Activated naive CD4-positive, alpha-beta T cell treated with anti-CD3 and anti-CD28 coated beads, Interleukin-2, amount 10 ng/mL, durations not matched to agents 7 days and 5 days (primary cell): Measurements from ENCODE around the gene NOS1AP.
"Not testable (repeated sequence)": the region's sequence is repeated elsewhere in the genome, so short reads cannot be mapped to it uniquely, and the experiment has no call there.

Source experiments
- CTCF ChIA-PET: fragments of 350-600 bp; sonication (Branson Sonifier 250); formaldehyde crosslinking; loops from one replicate; lab custom pipeline; 2021; ENCODE audit warnings: antibody characterized with exemption; lab: Charles Lee
- DNase-seq: peaks from one replicate; pipeline ENCODE4 v3.0.0-alpha.2; 2020
- H3K27ac Mint-ChIP-seq: one replicate; pipeline ENCODE4 v1.8.0; 2021; ENCODE audit warnings: mild to moderate bottlenecking, moderate library complexity, mixed read lengths
- H3K27me3 Mint-ChIP-seq: one replicate; pipeline ENCODE4 v1.8.0; 2021; ENCODE audit warnings: mild to moderate bottlenecking, mixed read lengths
- H3K36me3 Mint-ChIP-seq: one replicate; pipeline ENCODE4 v1.8.0; 2021; ENCODE audit warnings: mixed read lengths
- H3K4me1 Mint-ChIP-seq: one replicate; pipeline ENCODE4 v1.8.0; 2021; ENCODE audit warnings: mixed read lengths
- H3K4me3 Mint-ChIP-seq: one replicate; pipeline ENCODE4 v1.8.0; 2021; ENCODE audit warnings: mild to moderate bottlenecking, moderate library complexity, mixed read lengths
- H3K9me3 Mint-ChIP-seq: one replicate; pipeline ENCODE4 v1.8.0; 2021; ENCODE audit warnings: mixed read lengths

Gene NOS1AP

GRCh38 chr1:162161916-162162550 lies 92.5 kb downstream of the NOS1AP start:
- CTCF ChIA-PET: no interaction called here
- no peaks in the 10 kb centered on the region for H3K4me1 Mint-ChIP-seq
- H3K9me3 Mint-ChIP-seq: no peaks in the 10 kb centered on the region
- DNase-seq: no peak
- no peak overlapping the region for H3K4me3 Mint-ChIP-seq
- H3K27ac Mint-ChIP-seq: no peak overlapping the region
- H3K27me3 Mint-ChIP-seq: peaks cover 11% of the 10 kb centered on the region
- H3K36me3 Mint-ChIP-seq: no peaks in the 10 kb centered on the region

DNA sequence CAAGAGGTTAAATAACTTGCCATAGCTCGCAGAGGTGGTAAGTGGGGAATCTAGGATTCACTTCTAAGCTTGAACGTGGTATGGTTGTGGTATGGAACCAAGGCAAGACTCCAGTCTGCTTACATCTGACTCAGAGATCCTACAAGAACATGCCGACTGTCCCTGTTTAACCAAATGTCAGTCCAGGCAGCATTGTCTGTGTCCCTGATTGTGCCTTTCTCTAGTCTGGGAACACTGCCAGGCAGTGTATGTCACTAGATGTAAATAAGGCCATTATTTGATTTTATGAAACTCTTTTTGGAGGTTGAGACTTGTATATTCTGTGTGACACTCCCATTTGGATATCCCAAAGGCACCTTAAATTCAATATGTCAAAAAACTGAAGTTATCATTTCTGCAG lies 96.0 kb downstream of the NOS1AP start:
- CTCF ChIA-PET: no interaction called here

DNA sequence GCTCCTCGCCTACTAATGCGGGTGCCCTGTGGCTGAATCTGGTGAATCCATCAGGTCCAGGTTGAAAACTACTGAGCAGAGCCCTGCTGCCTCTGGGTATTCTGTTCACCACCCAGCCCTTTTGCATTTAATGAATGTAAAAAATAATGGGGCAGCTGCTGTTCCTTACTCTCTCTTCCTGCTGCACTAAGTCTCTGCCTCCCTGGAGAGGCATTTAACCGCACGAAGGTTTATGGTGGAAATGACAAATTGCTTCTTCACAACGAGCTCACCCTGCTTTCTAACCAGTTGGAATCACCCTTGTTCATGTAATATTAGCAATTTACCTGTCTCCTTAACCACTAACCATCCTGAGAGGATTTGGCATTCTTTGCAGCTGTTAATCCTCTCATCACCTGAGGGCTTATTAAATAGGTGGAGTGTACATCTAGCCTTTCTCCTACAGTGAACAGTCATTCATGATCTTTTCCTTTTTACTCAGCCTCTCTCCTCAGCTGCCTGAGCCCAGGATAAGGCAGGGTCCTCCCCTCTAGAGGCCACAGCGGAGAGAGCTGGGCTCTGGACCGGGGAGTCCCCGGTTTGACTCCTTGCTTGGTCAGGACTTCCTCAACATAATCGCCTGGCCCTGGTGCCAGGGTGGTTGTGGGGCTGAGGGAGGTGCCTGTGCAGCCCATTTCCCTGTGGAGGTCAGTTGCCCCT lies 97.6 kb downstream of the NOS1AP start:
- Mint-ChIP-seq H3K27ac (no peak overlapping the region), H3K9me3 (no peaks in the 10 kb centered on the region), H3K27me3 (peaks cover 22% of the 10 kb centered on the region), H3K4me3 (no peak overlapping the region), H3K4me1 (no peaks in the 10 kb centered on the region), H3K36me3 (no peaks in the 10 kb centered on the region)
- no peak for DNase-seq
- CTCF ChIA-PET: no interaction called here

More for the DNA sequence above, 96.0 kb downstream of the NOS1AP start:
- no peak overlapping the region for H3K4me3 Mint-ChIP-seq
- no peak overlapping the region for H3K27ac Mint-ChIP-seq
- H3K36me3 Mint-ChIP-seq: no peaks in the 10 kb centered on the region
- no peaks in the 10 kb centered on the region for H3K4me1 Mint-ChIP-seq
- no peak for DNase-seq
- no peaks in the 10 kb centered on the region for H3K9me3 Mint-ChIP-seq
- peaks cover 16% of the 10 kb centered on the region for H3K27me3 Mint-ChIP-seq

- no peaks in the 10 kb centered on the region for H3K9me3 Mint-ChIP-seq
- H3K4me1 Mint-ChIP-seq: no peaks in the 10 kb centered on the region
- no peak for DNase-seq
- no peaks in the 10 kb centered on the region for H3K36me3 Mint-ChIP-seq
- CTCF ChIA-PET: no interaction called here
- H3K27me3 Mint-ChIP-seq: peaks cover 21% of the 10 kb centered on the region
- H3K4me3 Mint-ChIP-seq: no peak overlapping the region
- no peak overlapping the region for H3K27ac Mint-ChIP-seq
Observed at GRCh38 chr1:162168261-162168660, 98.8 kb downstream of the NOS1AP start.

DNA sequence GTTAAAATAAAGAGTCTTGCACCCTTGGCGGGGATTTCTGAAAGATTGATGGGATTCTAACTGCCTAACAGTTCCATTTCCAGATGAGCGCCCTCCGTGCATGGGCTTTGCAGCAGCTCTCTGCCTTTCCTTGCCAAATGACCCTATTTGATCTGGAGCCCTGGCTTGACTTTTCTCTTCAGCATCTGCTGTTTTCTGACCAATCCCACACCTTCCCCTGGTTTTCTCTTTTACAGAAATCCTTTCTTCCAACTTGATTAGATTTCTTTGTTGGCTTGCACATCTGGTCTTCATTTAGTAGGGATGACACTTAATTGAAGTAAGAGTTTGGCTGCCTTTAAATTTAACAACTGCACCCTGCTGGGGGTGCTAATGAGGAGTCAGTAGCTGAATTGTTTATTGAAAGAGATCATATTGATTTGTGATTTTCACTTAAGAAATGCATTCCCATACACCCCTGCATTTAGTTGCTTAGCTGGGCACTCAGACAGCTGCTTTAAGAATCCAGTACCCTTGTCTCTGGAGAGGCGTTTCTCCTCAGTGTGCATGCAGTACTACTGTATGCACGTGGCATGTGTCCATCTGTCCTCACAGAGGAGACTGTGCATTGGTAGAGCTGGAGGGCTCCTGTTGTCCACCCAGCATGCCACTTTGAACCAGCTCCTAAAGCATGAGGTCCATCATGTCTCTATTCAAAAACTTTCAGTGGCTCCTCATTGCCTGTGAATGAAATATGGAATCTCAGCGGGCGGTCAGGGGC lies 99.7 kb downstream of the NOS1AP start:
- Mint-ChIP-seq H3K4me3 (no peak overlapping the region), H3K27ac (no peak overlapping the region), H3K27me3 (peaks cover 17% of the 10 kb centered on the region), H3K4me1 (no peaks in the 10 kb centered on the region), H3K36me3 (no peaks in the 10 kb centered on the region), H3K9me3 (no peaks in the 10 kb centered on the region)
- DNase-seq: no peak
- CTCF ChIA-PET: no interaction called here

GRCh38 chr1:162171111-162171510 lies 101.6 kb downstream of the NOS1AP start:
- DNase-seq: no peak
- Mint-ChIP-seq H3K27ac (no peak overlapping the region), H3K4me1 (no peaks in the 10 kb centered on the region), H3K36me3 (no peaks in the 10 kb centered on the region), H3K27me3 (peaks cover 14% of the 10 kb centered on the region), H3K9me3 (no peaks in the 10 kb centered on the region), H3K4me3 (no peak overlapping the region)
- CTCF ChIA-PET: no interaction called here

DNA sequence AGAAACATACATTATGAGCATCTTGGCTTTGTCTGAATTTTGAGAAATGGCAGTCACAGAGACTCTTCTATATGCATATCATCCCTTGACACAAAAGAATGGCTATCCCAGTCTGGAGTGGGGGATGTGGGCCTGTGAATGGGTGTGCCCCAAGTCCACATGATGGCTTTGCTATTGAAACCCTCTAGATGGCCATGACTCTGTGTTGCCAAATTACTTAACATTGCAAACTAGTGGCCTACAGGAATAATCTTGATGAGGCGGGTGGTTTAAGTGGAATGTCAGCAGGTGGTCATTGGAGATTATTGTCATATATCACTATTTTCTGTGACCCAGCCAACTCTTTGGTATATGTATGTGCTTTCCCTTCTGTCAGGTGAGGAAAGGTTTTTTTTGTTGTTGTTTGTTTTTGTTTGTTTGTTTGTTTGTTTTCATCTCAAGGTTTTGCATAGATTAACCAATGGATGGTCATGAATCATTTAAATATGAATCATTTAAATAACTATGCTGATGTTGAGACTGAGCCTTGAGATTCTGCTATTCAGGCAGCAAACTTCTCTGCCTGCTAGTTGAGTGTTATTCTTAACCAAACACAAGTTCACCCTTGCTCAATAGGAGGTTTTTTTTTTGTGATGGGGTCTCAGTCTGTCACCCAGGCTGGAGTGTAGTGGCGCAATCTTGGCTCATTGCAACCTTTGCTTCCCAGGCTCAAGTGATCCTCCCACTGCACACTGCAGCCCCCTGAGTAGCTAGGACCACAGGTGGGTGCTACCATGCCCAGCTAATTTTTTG lies 103.0 kb downstream of the NOS1AP start:
- Mint-ChIP-seq H3K36me3 (no peaks in the 10 kb centered on the region), H3K4me1 (no peaks in the 10 kb centered on the region), H3K4me3 (no peak overlapping the region), H3K9me3 (no peaks in the 10 kb centered on the region), H3K27ac (no peak overlapping the region), H3K27me3 (peaks cover 11% of the 10 kb centered on the region)
- no peak for DNase-seq
- CTCF ChIA-PET: no interaction called here

GRCh38 chr1:162173607-162174006 lies 104.1 kb downstream of the NOS1AP start:
- H3K27ac Mint-ChIP-seq, H3K4me1 Mint-ChIP-seq, H3K4me3 Mint-ChIP-seq, H3K36me3 Mint-ChIP-seq, H3K9me3 Mint-ChIP-seq, DNase-seq, CTCF ChIA-PET, H3K27me3 Mint-ChIP-seq: not testable (repeated sequence)

GRCh38 chr1:162174027-162174426 lies 104.5 kb downstream of the NOS1AP start:
- CTCF ChIA-PET, H3K4me3 Mint-ChIP-seq, H3K4me1 Mint-ChIP-seq, H3K36me3 Mint-ChIP-seq, H3K9me3 Mint-ChIP-seq, H3K27ac Mint-ChIP-seq, H3K27me3 Mint-ChIP-seq, DNase-seq: not testable (repeated sequence)

- Mint-ChIP-seq H3K27ac (no peak overlapping the region), H3K9me3 (no peaks in the 10 kb centered on the region), H3K4me1 (no peaks in the 10 kb centered on the region), H3K27me3 (peaks cover 9% of the 10 kb centered on the region), H3K36me3 (no peaks in the 10 kb centered on the region), H3K4me3 (no peak overlapping the region)
- CTCF ChIA-PET: no interaction called here
- DNase-seq: no peak
Observed at GRCh38 chr1:162175379-162176081, 106.0 kb downstream of the NOS1AP start.

DNA sequence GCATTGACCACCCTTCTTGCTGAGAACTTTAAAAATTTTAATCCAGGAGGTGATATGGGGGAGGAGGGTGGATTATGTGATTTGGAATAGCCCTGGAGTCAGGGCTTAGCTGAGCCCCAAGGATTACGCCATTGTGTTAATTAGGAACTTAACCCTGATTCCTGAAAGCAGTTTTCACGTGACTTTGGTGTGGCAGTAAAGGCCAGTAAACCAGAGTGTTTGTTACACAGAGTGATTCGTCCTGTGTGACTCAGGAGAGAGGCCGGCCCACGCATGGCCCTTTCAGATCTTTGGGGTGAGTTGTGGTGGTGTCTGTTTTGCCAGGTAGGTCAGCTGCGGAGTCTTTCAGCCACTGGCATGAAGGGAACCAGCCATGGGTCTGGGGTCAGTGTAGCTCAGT lies 107.6 kb downstream of the NOS1AP start:
- Mint-ChIP-seq H3K27me3 (peaks cover 3% of the 10 kb centered on the region), H3K4me3 (no peak overlapping the region), H3K4me1 (no peaks in the 10 kb centered on the region), H3K36me3 (no peaks in the 10 kb centered on the region), H3K9me3 (no peaks in the 10 kb centered on the region), H3K27ac (no peak overlapping the region)
- CTCF ChIA-PET: no interaction called here
- DNase-seq: no peak

DNA sequence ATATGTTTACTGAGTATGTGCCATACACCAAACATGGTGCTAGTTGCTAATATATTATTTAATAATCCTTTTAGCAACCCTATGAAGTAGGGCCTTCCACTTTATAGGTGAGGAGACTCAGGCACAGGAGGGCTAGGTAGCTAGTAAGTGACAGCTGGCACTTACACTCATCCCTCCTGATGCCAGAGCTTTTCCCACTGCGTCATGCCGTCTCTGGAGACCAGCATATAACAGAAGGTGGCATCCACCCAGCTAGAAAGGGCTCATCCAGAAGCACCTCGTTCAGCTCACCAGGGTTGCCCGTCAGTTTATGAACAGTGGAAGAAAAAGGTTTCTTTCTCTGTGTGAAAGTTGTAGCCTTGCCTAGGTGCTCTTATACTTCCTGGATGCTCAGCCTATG lies 108.9 kb downstream of the NOS1AP start:
- Mint-ChIP-seq H3K27me3 (peaks cover 3% of the 10 kb centered on the region), H3K27ac (no peak overlapping the region), H3K9me3 (no peaks in the 10 kb centered on the region), H3K4me3 (no peak overlapping the region), H3K4me1 (no peaks in the 10 kb centered on the region), H3K36me3 (no peaks in the 10 kb centered on the region)
- CTCF ChIA-PET: no interaction called here
- DNase-seq: no peak

GRCh38 chr1:162179121-162179520 lies 109.6 kb downstream of the NOS1AP start:
- Mint-ChIP-seq H3K4me3 (no peak overlapping the region), H3K27me3 (peaks cover 3% of the 10 kb centered on the region), H3K36me3 (no peaks in the 10 kb centered on the region), H3K4me1 (no peaks in the 10 kb centered on the region), H3K27ac (no peak overlapping the region), H3K9me3 (no peaks in the 10 kb centered on the region)
- DNase-seq: no peak
- CTCF ChIA-PET: no interaction called here

DNA sequence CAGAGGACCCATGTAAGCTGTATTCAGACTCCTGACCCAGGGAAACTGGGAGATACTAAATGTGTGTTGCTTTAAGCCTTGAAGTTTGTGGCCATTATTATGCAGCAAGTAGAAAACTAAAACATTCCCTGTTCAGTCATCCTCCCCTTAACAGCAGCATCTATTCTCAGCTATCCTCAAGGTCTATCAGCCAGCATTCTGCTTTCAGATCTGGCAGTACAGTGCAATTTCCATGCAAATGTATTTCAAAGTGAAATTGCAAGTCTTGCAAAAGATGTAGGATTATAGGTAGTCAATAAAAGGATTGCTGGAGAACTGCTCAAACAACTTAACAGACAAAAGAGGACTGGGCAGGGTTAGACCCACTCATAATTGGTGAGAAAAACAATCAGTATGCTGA lies 111.3 kb downstream of the NOS1AP start:
- Mint-ChIP-seq H3K27me3 (peaks cover 3% of the 10 kb centered on the region), H3K9me3 (no peaks in the 10 kb centered on the region), H3K4me1 (no peaks in the 10 kb centered on the region), H3K27ac (no peak overlapping the region), H3K36me3 (no peaks in the 10 kb centered on the region), H3K4me3 (no peak overlapping the region)
- DNase-seq: no peak
- CTCF ChIA-PET: no interaction called here
